H1 (cell line): ENCODE results near the gene RTKN. TPM values are rescaled to one million over a fixed set of nuclear protein-coding genes. Genes with fewer than 3 reads are reported as not detected.
A peak's percentile ranks its signal among the peaks of the same experiment; 100 is the strongest.

ENCODE experiments used
- CTCF ChIA-PET: fragments of 300-600 bp; sonication (Branson Sonifier 250); formaldehyde crosslinking; loops from one replicate; lab custom pipeline; 2021; ENCODE audit not compliant: partially characterized antibody; lab: Charles Lee
- POLR2A ChIA-PET: fragments of 300-600 bp; sonication (Branson Sonifier 250); formaldehyde crosslinking; loops from one replicate; lab custom pipeline; 2021; ENCODE audit warnings: inconsistent platforms; ENCODE audit not compliant: partially characterized antibody; lab: Charles Lee
- DNase-seq, 2 experiments: peaks; one replicate each; pipeline versions ENCODE4 v3.0.0 to v3.0.0-alpha.2; 2010 to 2022; ENCODE audit warnings: low spot score in 2 of 2, low read depth in 1 of 2, mixed read lengths in 1 of 2
- FAIRE-seq: peaks from 2 replicates; lab custom pipeline; 2011; peaks lifted over from hg19 to GRCh38; lab: Jason Lieb, UNC
- H2AFZ ChIP-seq: 2 replicates; pipeline ENCODE4 v1.8.1; 2012; ENCODE audit warnings: low read length, inconsistent platforms
- H2AK5ac ChIP-seq: 2 replicates; pipeline ENCODE4 v1.6.1; 2013; ENCODE audit warnings: low read depth, low read length
- H2BK120ac ChIP-seq: replicated peaks from 2 replicates; pipeline ENCODE3; 2013; ENCODE audit warnings: low read depth, low read length, inconsistent platforms
- H2BK12ac ChIP-seq: 2 replicates; pipeline ENCODE4 v1.6.1; 2013; ENCODE audit warnings: low read depth, low read length
- H2BK15ac ChIP-seq: 2 replicates; pipeline ENCODE4 v1.6.1; 2013; ENCODE audit warnings: low read length
- H2BK20ac ChIP-seq: 2 replicates; pipeline ENCODE4 v1.6.1; 2013; ENCODE audit warnings: low read length
- H2BK5ac ChIP-seq: 2 replicates; pipeline ENCODE4 v1.6.1; 2013; ENCODE audit warnings: low read depth, low read length
- H3K14ac ChIP-seq: 2 replicates; pipeline ENCODE4 v1.6.1; 2013; ENCODE audit warnings: inconsistent platforms; ENCODE audit not compliant: insufficient read length
- H3K18ac ChIP-seq: 2 replicates; pipeline ENCODE4 v1.6.1; 2013; ENCODE audit warnings: low read length; ENCODE audit errors: extremely low read depth
- H3K23ac ChIP-seq: 2 replicates; pipeline ENCODE4 v1.6.1; 2013; ENCODE audit warnings: inconsistent platforms; ENCODE audit not compliant: insufficient read length
- H3K23me2 ChIP-seq: 2 replicates; pipeline ENCODE4 v1.6.1; 2013; ENCODE audit warnings: low read depth, low read length
- H3K27ac ChIP-seq: 2 replicates; pipeline ENCODE4 v1.6.1; 2011; ENCODE audit warnings: low read depth, low read length, inconsistent platforms
- H3K27me3 ChIP-seq, 4 experiments: replicated peaks in 1 of 4; 1 replicate in 1 of 4; 2 replicates in 3 of 4; pipeline versions ENCODE4 v1.6.1 to v1.8.1; 2011 to 2013; ENCODE audit warnings: low read length in 3 of 4, mild to moderate bottlenecking in 3 of 4, inconsistent platforms in 2 of 4, mixed read lengths in 2 of 4, moderate library complexity in 1 of 4; ENCODE audit not compliant: control insufficient read depth in 3 of 4, insufficient read depth in 3 of 4; ENCODE audit errors: extremely low read depth in 1 of 4
- H3K36me3 ChIP-seq, 4 experiments: 2 replicates each; pipeline versions ENCODE4 v1.6.1 to v1.8.1; 2011 to 2013; ENCODE audit warnings: mild to moderate bottlenecking in 4 of 4, low read length in 3 of 4, moderate library complexity in 2 of 4, control low read depth in 1 of 4, inconsistent platforms in 1 of 4; ENCODE audit not compliant: insufficient read depth in 4 of 4, control insufficient read depth in 2 of 4
- H3K4ac ChIP-seq: replicated peaks from 2 replicates; pipeline ENCODE3; 2013; ENCODE audit warnings: low read length, low read depth, mixed read lengths, inconsistent platforms; ENCODE audit not compliant: insufficient read length
- H3K4me1 ChIP-seq, 4 experiments: replicated peaks in 1 of 4; 1 replicate in 1 of 4; 2 replicates in 3 of 4; pipeline versions ENCODE4 v1.6.1 to v1.8.1; 2011 to 2013; ENCODE audit warnings: low read length in 3 of 4, inconsistent platforms in 2 of 4, mixed read lengths in 1 of 4; ENCODE audit not compliant: insufficient read depth in 4 of 4, control insufficient read depth in 3 of 4
- H3K4me2 ChIP-seq, 2 experiments: 2 replicates each; pipeline versions ENCODE4 v1.6.1 to v1.8.1; 2011 to 2013; ENCODE audit warnings: low read depth in 2 of 2, low read length in 2 of 2, control low read depth in 1 of 2, inconsistent platforms in 1 of 2, mild to moderate bottlenecking in 1 of 2; ENCODE audit not compliant: insufficient read depth in 1 of 2
- H3K4me3 ChIP-seq, 4 experiments: fragments of 200-600, 300-600 bp in 1 of 4; sonication (generic), shearing (Covaris generic), sonication (Bioruptor Twin) in 1 of 4; 2 replicates each; pipeline versions ENCODE4 v1.5.1 to v1.8.1; 2011 to 2016; ENCODE audit warnings: low read length in 4 of 4, low read depth in 3 of 4, control low read depth in 2 of 4, inconsistent platforms in 2 of 4, mild to moderate bottlenecking in 2 of 4, mixed read lengths in 1 of 4, moderate library complexity in 1 of 4; ENCODE audit not compliant: insufficient read depth in 2 of 4; ENCODE audit errors: extremely low read depth in 1 of 4
- H3K56ac ChIP-seq: replicated peaks from 2 replicates; pipeline ENCODE3; 2013; ENCODE audit warnings: low read depth, mild to moderate bottlenecking, mixed read lengths, low read length, inconsistent platforms; ENCODE audit not compliant: insufficient read length
- H3K79me1 ChIP-seq: 2 replicates; pipeline ENCODE4 v1.6.1; 2013; ENCODE audit warnings: low read depth, low read length, control low read depth
- H3K79me2 ChIP-seq, 2 experiments: 2 replicates each; pipeline versions ENCODE4 v1.6.1 to v1.8.1; 2012 to 2013; ENCODE audit warnings: low read length in 2 of 2, mild to moderate bottlenecking in 2 of 2, inconsistent platforms in 1 of 2; ENCODE audit not compliant: insufficient read depth in 2 of 2, control insufficient read depth in 1 of 2
- H3K9ac ChIP-seq, 4 experiments: replicated peaks in 1 of 4; 1 replicate in 1 of 4; 2 replicates in 3 of 4; pipeline versions ENCODE4 v1.6.1 to v1.8.1; 2011 to 2013; ENCODE audit warnings: low read depth in 3 of 4, low read length in 3 of 4, control low read depth in 2 of 4, mild to moderate bottlenecking in 2 of 4, moderate library complexity in 2 of 4, inconsistent platforms in 1 of 4; ENCODE audit errors: extremely low read depth in 1 of 4
- H3K9me3 ChIP-seq, 2 experiments: 2 replicates each; pipeline versions ENCODE4 v1.6.1 to v1.8.1; 2012 to 2013; ENCODE audit warnings: mild to moderate bottlenecking in 2 of 2, moderate library complexity in 2 of 2, control low read depth in 1 of 2, inconsistent platforms in 1 of 2, low read depth in 1 of 2, low read length in 1 of 2, mixed read lengths in 1 of 2; ENCODE audit not compliant: insufficient read depth in 2 of 2
- H4K20me1 ChIP-seq, 2 experiments: replicated peaks in 1 of 2; 2 replicates each; pipeline versions ENCODE3 to v1.8.1; 2011 to 2013; ENCODE audit warnings: inconsistent platforms in 2 of 2, low read length in 2 of 2, mild to moderate bottlenecking in 1 of 2; ENCODE audit not compliant: insufficient read depth in 2 of 2, control insufficient read depth in 1 of 2
- H4K5ac ChIP-seq: 2 replicates; pipeline ENCODE4 v1.6.1; 2013; ENCODE audit warnings: low read length, low read depth, mixed read lengths, inconsistent platforms; ENCODE audit not compliant: insufficient read length
- H4K8ac ChIP-seq: 2 replicates; pipeline ENCODE4 v1.8.0; 2013; ENCODE audit warnings: mild to moderate bottlenecking, moderate library complexity, low read length, inconsistent platforms; ENCODE audit not compliant: insufficient read depth; ENCODE audit errors: extremely low read depth
- H4K91ac ChIP-seq: replicated peaks from 2 replicates; pipeline ENCODE3; 2013; ENCODE audit warnings: low read length, mixed read lengths, inconsistent platforms; ENCODE audit not compliant: insufficient read length
- ASH2L ChIP-seq: fragments of 200-600, 300-600 bp; sonication (generic); IDR thresholded peaks from one replicate; pipeline ENCODE4 v1.7.1; 2017; ENCODE audit warnings: low read length
- GABPA ChIP-seq: IDR thresholded peaks from 2 replicates; pipeline ENCODE4 v1.6.1; 2011; ENCODE audit warnings: mild to moderate bottlenecking, low read length, moderate library complexity, borderline replicate concordance; ENCODE audit not compliant: insufficient read depth
- KDM4A ChIP-seq: IDR thresholded peaks from one replicate; pipeline ENCODE4 v1.7.1; 2012; ENCODE audit warnings: low read depth, mild to moderate bottlenecking, moderate library complexity, low read length, inconsistent platforms; ENCODE audit not compliant: severe bottlenecking
- POLR2A ChIP-seq, 2 experiments: IDR thresholded peaks; 1 replicate in 1 of 2; 2 replicates in 1 of 2; pipeline ENCODE4 v1.6.1; 2011; ENCODE audit warnings: low read depth in 2 of 2, low read length in 2 of 2, mild to moderate bottlenecking in 2 of 2; ENCODE audit errors: control extremely low read depth in 1 of 2
- RBBP5 ChIP-seq: IDR thresholded peaks from 2 replicates; pipeline ENCODE4 v1.7.1; 2012; ENCODE audit warnings: low read depth, mild to moderate bottlenecking, inconsistent platforms, low read length, moderate library complexity, borderline replicate concordance
- SP1 ChIP-seq: IDR thresholded peaks from 2 replicates; pipeline ENCODE4 v1.6.1; 2011; ENCODE audit warnings: low read depth, low read length
- TAF1 ChIP-seq: IDR thresholded peaks from 2 replicates; pipeline ENCODE4 v1.6.1; 2011; ENCODE audit warnings: mild to moderate bottlenecking, low read depth, low read length
- WGBS, 2 experiments: shearing (Covaris generic) in 1 of 2; methylation state at CpG; one replicate each; pipeline versions ENCODE4 v1.1.6 to v1.1.7; 2013 to 2015; ENCODE audit warnings: low lambda C conversion rate in 2 of 2, mixed read lengths in 2 of 2, inconsistent platforms in 1 of 2, low coverage in 1 of 2, missing lambda C conversion rate in 1 of 2; ENCODE audit not compliant: insufficient replicate concordance in 2 of 2, insufficient coverage in 1 of 2, insufficient read length in 1 of 2; ENCODE audit errors: extremely low coverage in 1 of 2, missing lambda C conversion rate in 1 of 2; 5-methylcytosine and 5-hydroxymethylcytosine counted together
- polyA plus RNA-seq, 7 experiments: library from polyadenylated mRNA; depleted of rRNA in 3 of 7; stranded (reverse) in 5 of 7; unstranded in 2 of 7; fragments of >200 nt in 5 of 7; fragments of 200-250 nt in 2 of 7; gene quantifications; 1 replicate in 5 of 7; 2 replicates in 1 of 7; 4 replicates in 1 of 7; pipeline versions ENCODE4 v1.2.1 to v1.2.3, GENCODE V29; 2011 to 2013; ENCODE audit warnings: missing spikeins in 2 of 7, mixed read lengths in 2 of 7
- total RNA-seq: library from RNA; stranded (reverse); fragmentation: NEBNext Ultra II Directional; extraction: Animal tissue kit (Norgen Biotek cat#: 25700); gene quantifications from 2 replicates; pipeline ENCODE4 v1.2.1, GENCODE V29; 2021

Gene RTKN
- total and polyA plus RNA-seq, 2 of the 8 experiments (the other 6 are each of a cell fraction or from before 2014, with no cell fraction given): 40.2 to 54.1 TPM

DNA sequence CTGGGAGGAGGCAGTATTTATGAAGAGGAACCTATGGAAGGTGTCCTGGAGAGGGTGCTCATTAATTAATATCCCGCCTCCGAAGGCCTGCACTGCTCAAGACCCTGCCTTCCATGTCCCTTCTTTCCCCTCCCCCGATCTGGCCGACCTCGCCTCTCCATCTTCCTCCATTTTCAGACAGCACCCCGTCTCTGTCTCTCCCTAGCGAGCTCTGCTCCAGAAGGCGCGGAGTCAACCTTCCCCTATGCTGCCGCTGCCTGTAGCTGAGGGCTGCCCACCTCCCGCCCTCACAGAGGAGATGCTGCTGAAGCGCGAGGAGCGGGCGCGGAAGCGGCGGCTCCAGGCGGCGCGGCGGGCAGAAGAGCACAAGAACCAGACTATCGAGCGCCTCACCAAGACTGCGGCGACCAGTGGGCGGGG, 15.4 kb upstream of the RTKN start:
- H3K9ac ChIP-seq: peak overlapping the region; percentile 19 to 92 (median 82); a peak in 6 of 7 replicates
- peak overlapping the region; percentile 70 for H3K56ac ChIP-seq
- H2AFZ ChIP-seq: no peak overlapping the region

More for the DNA sequence above, 15.4 kb upstream of the RTKN start:
- Histone ChIP-seq H3K27ac (peak overlapping the region; percentile 57), H3K4me3 (peak overlapping the region; percentile 64 to 84 (median 84)), H2AK5ac (no peak overlapping the region), H2BK12ac (no peak overlapping the region), H3K4ac (peak overlapping the region; percentile 36), H2BK120ac (no peak overlapping the region), H3K9me3 (no peaks in the 10 kb centered on the region), H3K23ac (no peak overlapping the region), H4K8ac (no peak overlapping the region; the same call in 1 of the 2 replicates), H2BK20ac (no peak overlapping the region), H4K91ac (peak overlapping the region; percentile 63), H2BK15ac (no peak overlapping the region; the same call in 1 of the 2 replicates), H4K20me1 (no peaks in the 10 kb centered on the region), H3K36me3 (peaks cover 0 to 6% (median 0%) of the 10 kb centered on the region in 4 experiments; a peak in 1 of 8 replicates), H3K14ac (no peak overlapping the region), H2BK5ac (peak overlapping the region; percentile 94), H3K79me1 (no peaks in the 10 kb centered on the region; the same call in 1 of the 2 replicates), H3K27me3 (no peaks in the 10 kb centered on the region), H3K18ac (peak overlapping the region; percentile 96; the same call in 1 of the 2 replicates), H3K4me1 (peaks cover 0 to 10% (median 2%) of the 10 kb centered on the region in 4 experiments; a peak in 5 of 7 replicates), H4K5ac (peak overlapping the region; percentile 81), H3K79me2 (peaks cover 0 to 9% of the 10 kb centered on the region in 2 experiments; a peak in 1 of 4 replicates), H3K23me2 (peaks cover 16% of the 10 kb centered on the region; the same call in 1 of the 2 replicates), H3K4me2 (peak overlapping the region; percentile 91 to 93)
- DNase-seq (no peak), FAIRE-seq (no peak)
- POLR2A ChIA-PET: interaction anchor here (0.9 to 10.5 kb wide), 14 partner anchors 9 to 275 kb away, joined by 3 to 89 read pairs (median 7); partner anchors contain the start of genes C2orf81, CCDC142, LBX2 and MRPL53
- TF ChIP-seq SP1: no peak
- TF ChIP-seq TAF1: peak; percentile 70; the same call in 1 of the 2 replicates
- peak; percentile 33; the same call in 1 of the 2 replicates for TF ChIP-seq RBBP5
- peak; percentile 6 for TF ChIP-seq ASH2L
- peak in 1 of 2 experiments; percentile 53; a peak in 2 of 3 replicates for TF ChIP-seq POLR2A (IDR thresholded peaks at IDR 0.05; ENCODE audit: control extremely low read depth in 1 of 2, low read depth in 2 of 2, low read length in 2 of 2)
- peak; percentile 30 for TF ChIP-seq KDM4A
- no peak for TF ChIP-seq GABPA
- WGBS, 2 experiments: 2% methylated on average over 26 of the region's 27 CpGs; no CpG with 5 or more reads in 1 of the 2 experiments
- CTCF ChIA-PET: interaction anchor here (0.7 to 10.5 kb wide), 8 partner anchors 9 to 195 kb away, joined by 3 to 86 read pairs (median 10); partner anchors contain the start of genes CCDC142, MRPL53 and TTC31
